Mammary epithelial cell (primary cell): ENCODE data around the gene AKAP6.

ENCODE experiments used
- CTCF ChIP-seq, 2 donors: IDR thresholded peaks in 1 of 2; conservative IDR thresholded peaks in 1 of 2; 2 replicates each; pipeline ENCODE4 v1.5.1; 2011 to 2012; ENCODE audit warnings: inconsistent platforms in 2 of 2, low read length in 2 of 2, mild to moderate bottlenecking in 2 of 2, control low read depth in 1 of 2, low read depth in 1 of 2; ENCODE audit not compliant: insufficient read depth in 1 of 2; ENCODE audit errors: extremely low read depth in 1 of 2
- EZH2 ChIP-seq: IDR thresholded peaks from 2 replicates; pipeline ENCODE4 v1.6.1; 2012; ENCODE audit warnings: low read length, inconsistent platforms, borderline replicate concordance

- TF ChIP-seq EZH2 (no peak), CTCF (conservative IDR thresholded peaks at IDR 0.05 in 1 of 2, IDR thresholded peaks at IDR 0.05 in 1 of 2; ENCODE audit: extremely low read depth in 1 of 2, insufficient read depth in 1 of 2, low read depth in 1 of 2, low read length in 2 of 2) (no peak)
These were observed 506.8 kb downstream of the AKAP6 start for GRCh38 chr14:32835924-32836323.
